Ectodermal cell (in vitro differentiated cells): ENCODE results near the gene ZNF614.

Experiments
- H3K27ac ChIP-seq: 2 replicates; pipeline ENCODE4 v1.7.0; 2013; ENCODE audit warnings: mild to moderate bottlenecking, low read depth, low read length; ENCODE audit not compliant: insufficient read depth, poor library complexity, severe bottlenecking
- H3K27me3 ChIP-seq: 2 replicates; pipeline ENCODE4 v1.7.0; 2013; ENCODE audit warnings: mild to moderate bottlenecking, low read length; ENCODE audit not compliant: insufficient read depth, control insufficient read depth, poor library complexity, severe bottlenecking
- H3K36me3 ChIP-seq: one replicate; pipeline ENCODE4 v1.7.0; 2013; ENCODE audit warnings: low read length; ENCODE audit not compliant: control insufficient read depth, insufficient read depth
- H3K4me1 ChIP-seq: one replicate; pipeline ENCODE4 v1.7.0; 2013; ENCODE audit warnings: low read length; ENCODE audit not compliant: control insufficient read depth, insufficient read depth
- H3K4me3 ChIP-seq: 2 replicates; pipeline ENCODE4 v1.7.0; 2013; ENCODE audit warnings: low read depth, low read length, control low read depth; ENCODE audit not compliant: insufficient read depth
- H3K9me3 ChIP-seq: 2 replicates; pipeline ENCODE4 v1.7.0; 2013; ENCODE audit warnings: mild to moderate bottlenecking, low read length, moderate library complexity; ENCODE audit not compliant: control insufficient read depth
- WGBS, 2 experiments: methylation state at CpG; one replicate each; pipeline ENCODE4 v1.1.7; 2013; ENCODE audit warnings: missing lambda C conversion rate in 2 of 2; 5-methylcytosine and 5-hydroxymethylcytosine counted together

Gene ZNF614

DNA sequence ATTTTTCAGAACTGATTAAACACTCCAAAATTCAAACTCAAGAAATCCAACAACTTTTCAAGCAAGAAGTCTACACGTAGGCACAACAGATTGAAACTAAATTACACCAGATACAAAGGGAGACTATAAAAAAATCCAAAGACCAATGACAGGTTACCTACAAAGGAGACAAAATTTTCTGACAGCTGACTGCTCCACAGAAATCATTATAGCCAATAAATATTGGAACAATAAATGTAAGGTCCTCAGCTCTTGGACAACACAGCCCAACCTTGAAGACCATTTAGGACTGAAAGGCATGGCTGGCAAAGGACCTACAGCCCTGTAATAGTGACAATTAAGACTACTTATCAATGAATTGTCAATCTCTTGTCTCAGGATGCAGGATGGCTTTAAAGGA is 57.5 kb downstream of the ZNF614 start:
- no peak overlapping the region for H3K4me3 ChIP-seq
- peaks cover 63% of the 10 kb centered on the region for H3K36me3 ChIP-seq
- H3K27ac ChIP-seq, result no peak overlapping the region
- H3K27me3 ChIP-seq, result no peaks in the 10 kb centered on the region
- 94 to 95% methylated on average over 1 of the region's 1 CpG for WGBS, 2 experiments
- H3K9me3 ChIP-seq, result no peaks in the 10 kb centered on the region
- H3K4me1 ChIP-seq, result no peaks in the 10 kb centered on the region

DNA sequence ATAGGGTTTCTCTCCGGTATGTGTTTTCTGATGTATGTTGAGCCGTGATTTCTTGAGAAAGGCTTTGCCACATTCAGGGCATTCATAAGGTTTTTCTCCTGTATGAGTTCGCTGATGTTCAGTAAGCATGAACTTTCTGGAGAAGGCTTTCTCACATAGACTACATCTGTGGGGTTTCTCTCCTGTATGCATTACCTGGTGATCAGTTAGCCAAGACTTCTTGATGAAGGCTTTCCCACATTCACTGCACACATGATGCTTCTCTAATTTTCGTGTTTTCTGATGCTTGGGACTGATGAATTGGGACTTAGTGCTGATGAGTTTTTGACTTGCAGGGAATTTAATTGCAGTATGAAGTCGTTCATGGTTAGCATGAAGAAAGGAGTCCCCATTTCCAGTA is 62.6 kb downstream of the ZNF614 start:
- Histone ChIP-seq H3K9me3 (no peaks in the 10 kb centered on the region), H3K27me3 (no peaks in the 10 kb centered on the region), H3K4me1 (no peaks in the 10 kb centered on the region), H3K4me3 (no peak overlapping the region), H3K36me3 (peaks cover 49% of the 10 kb centered on the region), H3K27ac (no peak overlapping the region)
- 95% methylated on average over 5 of the region's 5 CpGs for WGBS, 2 experiments
